GM23248 (cell line): ENCODE results near the gene HYAL4.

ENCODE experiments used
- EZH2 ChIP-seq: fragments of 200-600 bp; sonication (generic); IDR thresholded peaks from 2 replicates; pipeline ENCODE4 v1.6.1; 2018; ENCODE audit warnings: antibody characterized with exemption, mild to moderate bottlenecking; ENCODE audit not compliant: insufficient read depth, poor library complexity, severe bottlenecking
- EZH2phosphoT487 ChIP-seq: fragments of 200-600 bp; sonication (generic); IDR thresholded peaks from 2 replicates; pipeline ENCODE4 v1.6.1; 2018; ENCODE audit warnings: antibody characterized with exemption, moderate library complexity, mild to moderate bottlenecking, low read depth; ENCODE audit not compliant: insufficient read depth

DNA sequence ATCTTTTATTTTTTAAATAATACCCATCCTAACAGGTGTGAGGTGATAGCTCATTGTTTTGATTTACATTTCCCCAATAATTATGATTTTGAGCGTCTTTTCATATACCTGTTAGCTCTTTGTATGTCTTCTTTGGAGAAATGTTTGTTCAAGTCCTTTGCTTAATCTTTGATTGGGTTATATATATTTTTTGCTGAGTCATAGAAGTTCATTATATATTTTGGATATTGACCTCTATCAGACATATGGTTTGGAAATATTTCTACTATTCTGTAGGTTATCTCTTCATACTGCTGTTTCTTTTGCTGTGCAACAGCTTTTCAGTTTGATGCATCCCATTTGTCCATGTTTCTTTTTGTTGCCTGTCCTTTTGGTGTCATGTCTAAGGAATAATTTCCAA, 23.6 kb upstream of the HYAL4 start:
- TF ChIP-seq EZH2phosphoT487 = no peak
- no peak for TF ChIP-seq EZH2
